OCI-LY3 (cell line): ENCODE results near the gene KIF25.

ENCODE experiments used
- H2AFZ ChIP-seq: fragments of 200-600, 300-600 bp; shearing (Covaris generic); 2 replicates; pipeline ENCODE4 v1.6.0; 2014; ENCODE audit warnings: antibody characterized with exemption, low read depth, low read length
- H3K27ac ChIP-seq: fragments of 200-600, 300-600 bp; sonication (generic); 2 replicates; pipeline ENCODE4 v1.5.1; 2014; ENCODE audit warnings: mild to moderate bottlenecking, low read length, moderate library complexity, mixed read lengths
- H3K27me3 ChIP-seq: fragments of 200-600, 300-600 bp; sonication (generic); 2 replicates; pipeline ENCODE4 v1.6.1; 2014; ENCODE audit warnings: low read depth, low read length, mixed read lengths
- H3K36me3 ChIP-seq: fragments of 200-600, 300-600 bp; sonication (generic); replicated peaks from 2 replicates; pipeline ENCODE3; 2014; ENCODE audit warnings: low read depth, low read length, mixed read lengths
- H3K4me1 ChIP-seq: fragments of 300-600, 200-600 bp; sonication (generic); 2 replicates; pipeline ENCODE4 v1.6.1; 2014; ENCODE audit warnings: low read length, mixed read lengths
- H3K4me2 ChIP-seq: fragments of 200-600, 300-600 bp; sonication (generic); 2 replicates; pipeline ENCODE4 v1.6.1; 2014; ENCODE audit warnings: low read length, mixed read lengths
- H3K4me3 ChIP-seq: fragments of 300-600, 200-600 bp; sonication (generic); 2 replicates; pipeline ENCODE4 v1.5.1; 2014; ENCODE audit warnings: antibody characterized with exemption, mild to moderate bottlenecking, low read length, moderate library complexity
- H3K79me2 ChIP-seq: fragments of 300-600, 200-600 bp; shearing (Covaris generic); 2 replicates; pipeline ENCODE4 v1.6.1; 2014; ENCODE audit warnings: mild to moderate bottlenecking, low read length, mixed read lengths
- H3K9ac ChIP-seq: fragments of 300-600, 200-600 bp; shearing (Covaris generic); 2 replicates; pipeline ENCODE4 v1.6.0; 2014; ENCODE audit warnings: mild to moderate bottlenecking, low read length, moderate library complexity
- H3K9me3 ChIP-seq: fragments of 200-600, 300-600 bp; shearing (Covaris generic); 2 replicates; pipeline ENCODE4 v1.6.1; 2014; ENCODE audit warnings: low read length, mixed read lengths; ENCODE audit not compliant: insufficient read depth
- H4K20me1 ChIP-seq: fragments of 200-600, 300-600 bp; sonication (generic); 2 replicates; pipeline ENCODE4 v1.6.1; 2016; ENCODE audit warnings: low read length, mixed read lengths; ENCODE audit not compliant: insufficient read depth
- EZH2phosphoT487 ChIP-seq: fragments of 200-600 bp; shearing (Covaris generic); IDR thresholded peaks from 2 replicates; pipeline ENCODE4 v1.6.1; 2018; ENCODE audit warnings: antibody characterized with exemption, mixed run types, low read depth
- TF ChIP-seq, protein P1 (sequence below): fragments of 200-600, 300-600 bp; sonication (generic); IDR thresholded peaks from 2 replicates; pipeline ENCODE4 v1.5.1; 2014; ENCODE audit warnings: antibody characterized with exemption, low read length, low read depth

Gene KIF25

GRCh38 chr6:168012431-168013249 lies 15.2 kb downstream of the KIF25 start:
- Histone ChIP-seq H3K36me3 (no peaks in the 10 kb centered on the region), H3K4me1 (peaks cover 6% of the 10 kb centered on the region), H3K4me3 (no peak overlapping the region), H3K27ac (no peak overlapping the region), H3K9me3 (no peaks in the 10 kb centered on the region; the same call in 1 of the 2 replicates), H3K9ac (no peak overlapping the region), H2AFZ (no peak overlapping the region), H3K4me2 (no peak overlapping the region), H3K27me3 (no peaks in the 10 kb centered on the region), H3K79me2 (no peaks in the 10 kb centered on the region), H4K20me1 (no peaks in the 10 kb centered on the region)
- TF ChIP-seq, protein P1, sequence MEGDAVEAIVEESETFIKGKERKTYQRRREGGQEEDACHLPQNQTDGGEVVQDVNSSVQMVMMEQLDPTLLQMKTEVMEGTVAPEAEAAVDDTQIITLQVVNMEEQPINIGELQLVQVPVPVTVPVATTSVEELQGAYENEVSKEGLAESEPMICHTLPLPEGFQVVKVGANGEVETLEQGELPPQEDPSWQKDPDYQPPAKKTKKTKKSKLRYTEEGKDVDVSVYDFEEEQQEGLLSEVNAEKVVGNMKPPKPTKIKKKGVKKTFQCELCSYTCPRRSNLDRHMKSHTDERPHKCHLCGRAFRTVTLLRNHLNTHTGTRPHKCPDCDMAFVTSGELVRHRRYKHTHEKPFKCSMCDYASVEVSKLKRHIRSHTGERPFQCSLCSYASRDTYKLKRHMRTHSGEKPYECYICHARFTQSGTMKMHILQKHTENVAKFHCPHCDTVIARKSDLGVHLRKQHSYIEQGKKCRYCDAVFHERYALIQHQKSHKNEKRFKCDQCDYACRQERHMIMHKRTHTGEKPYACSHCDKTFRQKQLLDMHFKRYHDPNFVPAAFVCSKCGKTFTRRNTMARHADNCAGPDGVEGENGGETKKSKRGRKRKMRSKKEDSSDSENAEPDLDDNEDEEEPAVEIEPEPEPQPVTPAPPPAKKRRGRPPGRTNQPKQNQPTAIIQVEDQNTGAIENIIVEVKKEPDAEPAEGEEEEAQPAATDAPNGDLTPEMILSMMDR, result no peak
- TF ChIP-seq EZH2phosphoT487, result no peak

GRCh38 chr6:168013250-168013915 lies 15.9 kb downstream of the KIF25 start:
- Histone ChIP-seq H3K9me3 (no peaks in the 10 kb centered on the region; the same call in 1 of the 2 replicates), H3K4me3 (no peak overlapping the region), H3K27me3 (no peaks in the 10 kb centered on the region), H4K20me1 (no peaks in the 10 kb centered on the region), H3K9ac (no peak overlapping the region), H2AFZ (no peak overlapping the region), H3K79me2 (no peaks in the 10 kb centered on the region), H3K27ac (no peak overlapping the region), H3K4me2 (no peak overlapping the region; the same call in 1 of the 2 replicates), H3K36me3 (no peaks in the 10 kb centered on the region), H3K4me1 (peaks cover 6% of the 10 kb centered on the region)
- TF ChIP-seq, protein P1, result no peak
- TF ChIP-seq EZH2phosphoT487, result no peak

DNA sequence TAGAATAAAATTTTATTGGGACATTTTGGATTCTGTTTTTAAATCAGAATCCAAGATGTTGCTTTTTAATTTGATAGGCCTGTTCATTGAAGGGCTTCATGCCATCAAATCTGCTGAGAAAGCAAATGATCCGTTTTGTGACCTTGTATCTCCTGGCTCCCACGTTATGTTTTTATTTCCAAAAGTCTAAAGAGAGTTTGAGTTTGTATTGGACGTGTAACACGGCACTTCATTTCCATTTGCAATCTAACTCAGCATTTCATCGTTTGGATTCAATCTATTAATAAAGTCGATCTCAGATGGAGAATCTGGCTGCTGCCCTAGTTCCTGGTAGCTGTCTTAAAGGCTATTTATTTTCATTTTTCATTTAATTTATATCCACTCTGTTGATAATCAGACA lies 17.0 kb downstream of the KIF25 start:
- Histone ChIP-seq H4K20me1 (no peaks in the 10 kb centered on the region), H3K27ac (no peak overlapping the region), H3K4me3 (no peak overlapping the region), H3K9me3 (no peaks in the 10 kb centered on the region; the same call in 1 of the 2 replicates), H3K4me2 (no peak overlapping the region), H3K27me3 (no peaks in the 10 kb centered on the region), H3K79me2 (no peaks in the 10 kb centered on the region), H2AFZ (no peak overlapping the region), H3K4me1 (peaks cover 6% of the 10 kb centered on the region), H3K9ac (no peak overlapping the region), H3K36me3 (no peaks in the 10 kb centered on the region)
- no peak for TF ChIP-seq EZH2phosphoT487
- TF ChIP-seq, protein P1, result no peak

DNA sequence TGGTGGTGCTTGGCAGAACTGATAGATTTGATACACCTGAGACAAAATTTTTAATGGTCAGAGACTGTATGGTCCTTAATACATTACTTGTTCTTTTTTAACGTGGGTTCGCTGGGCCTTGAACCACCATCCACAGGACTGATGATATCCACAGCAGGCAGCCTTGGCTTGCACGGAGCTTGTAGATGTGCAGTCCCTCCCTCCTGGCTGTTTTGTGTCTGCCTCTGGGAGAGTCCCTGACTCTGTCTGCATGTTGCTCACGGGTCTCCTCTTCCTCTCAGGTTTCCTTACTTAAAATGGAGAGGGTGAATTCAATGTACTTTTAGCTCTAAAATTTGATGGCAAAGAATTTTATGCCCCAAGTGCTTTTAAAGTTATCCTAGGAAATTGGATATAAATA lies 17.5 kb downstream of the KIF25 start:
- H3K9ac ChIP-seq, result no peak overlapping the region
- H4K20me1 ChIP-seq, result no peaks in the 10 kb centered on the region
- no peak for TF ChIP-seq EZH2phosphoT487
- TF ChIP-seq, protein P1, result no peak
- no peak overlapping the region for H2AFZ ChIP-seq
- peaks cover 6% of the 10 kb centered on the region for H3K4me1 ChIP-seq
- no peak overlapping the region for H3K4me3 ChIP-seq
- H3K4me2 ChIP-seq, result no peak overlapping the region
- H3K27me3 ChIP-seq, result no peaks in the 10 kb centered on the region
- H3K27ac ChIP-seq, result no peak overlapping the region
- H3K36me3 ChIP-seq, result no peaks in the 10 kb centered on the region
- H3K9me3 ChIP-seq, result no peaks in the 10 kb centered on the region; the same call in 1 of the 2 replicates
- no peaks in the 10 kb centered on the region for H3K79me2 ChIP-seq
